Endothelial cell (in vitro differentiated cells): Measurements from ENCODE around the gene MRPL27. TPM values are rescaled to one million over a fixed set of nuclear protein-coding genes. Genes with fewer than 3 reads are reported as not detected.

Experiments used
- DNase-seq: peaks from one replicate; pipeline ENCODE4 v3.0.0; 2021; ENCODE audit warnings: low spot score
- H3K27ac Mint-ChIP-seq: one replicate; pipeline ENCODE4 v1.8.0; 2021; ENCODE audit warnings: mixed read lengths, inconsistent platforms; ENCODE audit not compliant: unreplicated experiment
- H3K27me3 Mint-ChIP-seq: one replicate; pipeline ENCODE4 v1.8.0; 2021; ENCODE audit warnings: mild to moderate bottlenecking, moderate library complexity, mixed read lengths, inconsistent platforms; ENCODE audit not compliant: unreplicated experiment
- H3K36me3 Mint-ChIP-seq: one replicate; pipeline ENCODE4 v1.8.0; 2021; ENCODE audit warnings: mild to moderate bottlenecking, low read depth, mixed read lengths, inconsistent platforms; ENCODE audit not compliant: unreplicated experiment
- H3K4me1 Mint-ChIP-seq: one replicate; pipeline ENCODE4 v1.8.0; 2021; ENCODE audit warnings: mild to moderate bottlenecking, mixed read lengths, inconsistent platforms; ENCODE audit not compliant: unreplicated experiment
- H3K4me3 Mint-ChIP-seq: one replicate; pipeline ENCODE4 v1.8.0; 2021; ENCODE audit warnings: mild to moderate bottlenecking, mixed read lengths, inconsistent platforms; ENCODE audit not compliant: unreplicated experiment
- H3K9me3 Mint-ChIP-seq: one replicate; pipeline ENCODE4 v1.8.0; 2021; ENCODE audit warnings: mixed read lengths, inconsistent platforms; ENCODE audit not compliant: unreplicated experiment
- total RNA-seq: library from RNA; stranded (reverse); fragmentation: NEBNext Ultra II Directional; extraction: Animal tissue kit (Norgen Biotek cat#: 25700); gene quantifications from one replicate; pipeline ENCODE4 v1.2.1, GENCODE V29; 2021; ENCODE audit not compliant: unreplicated experiment
- TF ChIP-seq, protein P1 (sequence below): fragments of 200-600 bp; sonication (generic); IDR thresholded peaks from one replicate; pipeline ENCODE4 v1.5.0; 2021; ENCODE audit warnings: antibody characterized with exemption; ENCODE audit not compliant: unreplicated experiment

Gene MRPL27
- total RNA-seq, 1 donor from 2014 or later = 38.9 TPM

DNA sequence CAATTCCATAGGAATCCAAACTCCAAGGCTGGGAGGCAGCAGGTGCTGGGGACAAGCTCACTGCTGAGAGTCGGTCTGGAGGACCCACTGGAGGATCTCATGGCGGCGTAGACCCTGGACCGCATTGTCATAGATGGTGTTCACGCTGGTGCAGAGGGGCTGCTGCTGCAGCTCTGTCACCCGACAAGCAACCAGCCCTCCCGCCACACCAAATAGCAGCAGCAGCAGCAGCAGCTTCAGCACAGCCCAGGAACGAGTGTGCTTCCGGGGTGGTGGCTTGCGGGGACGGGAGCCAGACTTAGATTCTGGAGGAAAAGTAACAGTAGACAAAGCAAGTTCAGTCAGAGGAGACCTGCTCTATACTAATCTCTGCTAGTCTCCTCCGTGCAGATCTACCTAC lies 9.9 kb upstream of the MRPL27 start:
- no peak for DNase-seq
- Mint-ChIP-seq H3K36me3 (peaks cover 54% of the 10 kb centered on the region), H3K9me3 (no peaks in the 10 kb centered on the region), H3K27me3 (no peaks in the 10 kb centered on the region), H3K4me1 (no peaks in the 10 kb centered on the region), H3K27ac (no peak overlapping the region), H3K4me3 (no peak overlapping the region)
- TF ChIP-seq, protein P1, sequence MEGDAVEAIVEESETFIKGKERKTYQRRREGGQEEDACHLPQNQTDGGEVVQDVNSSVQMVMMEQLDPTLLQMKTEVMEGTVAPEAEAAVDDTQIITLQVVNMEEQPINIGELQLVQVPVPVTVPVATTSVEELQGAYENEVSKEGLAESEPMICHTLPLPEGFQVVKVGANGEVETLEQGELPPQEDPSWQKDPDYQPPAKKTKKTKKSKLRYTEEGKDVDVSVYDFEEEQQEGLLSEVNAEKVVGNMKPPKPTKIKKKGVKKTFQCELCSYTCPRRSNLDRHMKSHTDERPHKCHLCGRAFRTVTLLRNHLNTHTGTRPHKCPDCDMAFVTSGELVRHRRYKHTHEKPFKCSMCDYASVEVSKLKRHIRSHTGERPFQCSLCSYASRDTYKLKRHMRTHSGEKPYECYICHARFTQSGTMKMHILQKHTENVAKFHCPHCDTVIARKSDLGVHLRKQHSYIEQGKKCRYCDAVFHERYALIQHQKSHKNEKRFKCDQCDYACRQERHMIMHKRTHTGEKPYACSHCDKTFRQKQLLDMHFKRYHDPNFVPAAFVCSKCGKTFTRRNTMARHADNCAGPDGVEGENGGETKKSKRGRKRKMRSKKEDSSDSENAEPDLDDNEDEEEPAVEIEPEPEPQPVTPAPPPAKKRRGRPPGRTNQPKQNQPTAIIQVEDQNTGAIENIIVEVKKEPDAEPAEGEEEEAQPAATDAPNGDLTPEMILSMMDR = no peak

DNA sequence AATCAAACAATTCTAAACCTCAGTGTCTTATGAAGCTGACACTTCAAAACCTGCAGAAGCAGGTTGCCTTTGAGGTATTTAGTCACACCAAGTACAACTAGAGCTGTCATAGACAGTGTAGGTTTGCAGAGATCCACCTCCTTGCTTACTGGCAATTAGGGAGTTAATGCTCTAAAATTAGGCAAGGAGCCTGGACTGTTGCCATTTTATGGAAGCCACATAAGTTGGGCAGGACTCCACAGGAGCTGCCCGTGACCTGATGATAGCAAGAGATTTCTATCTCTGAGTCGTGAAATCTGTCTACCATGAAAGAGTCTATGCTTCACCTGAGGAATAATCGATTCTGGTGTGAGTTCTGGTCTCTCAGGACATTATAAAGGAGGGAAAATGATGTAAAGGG lies 8.9 kb upstream of the MRPL27 start:
- TF ChIP-seq, protein P1 = no peak
- Mint-ChIP-seq H3K27ac (no peak overlapping the region), H3K27me3 (no peaks in the 10 kb centered on the region), H3K36me3 (peaks cover 44% of the 10 kb centered on the region), H3K9me3 (no peaks in the 10 kb centered on the region), H3K4me1 (no peaks in the 10 kb centered on the region), H3K4me3 (no peak overlapping the region)
- no peak for DNase-seq

DNA sequence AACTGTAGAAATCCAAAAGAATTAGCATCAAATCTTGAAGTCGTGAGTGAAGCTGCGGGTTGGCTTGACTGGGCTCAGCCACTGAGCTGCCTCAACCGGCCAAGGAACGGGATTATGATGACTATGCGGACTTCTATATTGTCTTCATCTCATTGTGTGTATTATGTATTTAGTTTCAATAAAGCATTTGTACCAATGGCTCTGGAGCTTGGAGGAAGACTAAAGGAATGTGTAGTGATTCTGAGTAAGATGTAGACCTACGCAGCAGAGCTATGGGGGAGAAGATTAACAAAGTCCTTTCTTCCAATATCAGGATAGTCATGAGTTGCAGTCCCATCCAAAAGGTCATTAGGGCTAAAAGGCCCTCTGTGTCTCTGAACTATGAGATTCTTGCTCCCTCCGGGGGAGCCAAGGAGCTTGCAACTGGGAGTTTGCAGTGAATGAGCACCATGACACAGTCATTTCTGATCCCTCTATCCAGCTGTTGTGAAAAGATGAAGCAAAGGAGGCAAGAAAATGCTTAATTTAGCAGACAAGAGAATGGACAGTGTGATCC lies 8.4 kb upstream of the MRPL27 start:
- Mint-ChIP-seq H3K4me3 (no peak overlapping the region), H3K36me3 (peaks cover 38% of the 10 kb centered on the region), H3K4me1 (no peaks in the 10 kb centered on the region)

DNA sequence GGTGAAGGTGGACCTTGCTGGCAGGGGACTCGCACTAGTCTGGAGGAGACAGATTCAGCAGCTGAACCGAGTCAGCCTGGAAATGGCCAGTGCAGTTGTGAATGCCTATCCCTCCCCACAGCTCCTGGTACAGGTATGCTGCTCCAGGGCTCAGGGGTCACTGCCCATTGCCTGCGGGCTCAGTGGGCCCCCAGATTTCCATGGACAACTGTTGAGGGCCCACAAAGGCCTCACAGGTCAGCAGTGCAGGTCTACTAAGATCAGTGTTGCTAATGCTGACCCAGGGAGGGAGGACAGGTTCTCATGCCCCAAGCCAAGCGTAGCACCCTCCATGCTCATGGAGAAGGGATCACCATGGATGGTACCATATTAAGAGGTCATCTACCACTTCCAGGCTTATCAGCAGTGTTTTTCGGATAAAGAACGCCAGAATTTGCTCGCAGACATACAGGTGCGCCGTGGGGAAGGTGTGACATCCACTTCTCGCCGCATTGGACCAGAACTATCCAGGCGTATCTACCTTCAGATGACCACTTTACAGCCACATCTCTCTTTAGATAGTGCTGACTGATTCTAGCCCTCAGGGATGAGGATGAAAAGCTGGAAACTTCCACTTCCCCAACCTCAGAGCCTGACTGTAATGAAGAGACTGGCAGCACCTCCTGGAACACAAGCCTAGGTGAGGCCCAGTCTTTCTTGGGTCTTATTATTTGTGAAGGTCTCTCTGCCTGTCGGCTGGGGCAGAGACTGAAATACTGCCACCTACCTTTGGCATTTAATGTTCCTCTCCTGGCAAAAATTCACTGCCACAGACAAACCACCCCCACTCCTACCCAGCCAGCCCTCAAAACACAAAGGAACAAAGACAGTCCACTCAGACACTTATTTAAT lies 7.6 kb upstream of the MRPL27 start:
- TF ChIP-seq, protein P1 = no peak
- Mint-ChIP-seq H3K27ac (no peak overlapping the region), H3K9me3 (no peaks in the 10 kb centered on the region), H3K36me3 (peaks cover 37% of the 10 kb centered on the region), H3K27me3 (no peaks in the 10 kb centered on the region), H3K4me1 (peaks cover under 1% of the 10 kb centered on the region), H3K4me3 (no peak overlapping the region)
- DNase-seq = no peak

More for the DNA sequence above, 8.4 kb upstream of the MRPL27 start:
- Mint-ChIP-seq H3K9me3 (no peaks in the 10 kb centered on the region), H3K27ac (no peak overlapping the region), H3K27me3 (no peaks in the 10 kb centered on the region)
- TF ChIP-seq, protein P1 = no peak
- DNase-seq = no peak
